Ramos (cell line): Measurements from ENCODE around the gene ARSG.
"Not testable (repeated sequence)": the region's sequence is repeated elsewhere in the genome, so short reads cannot be mapped to it uniquely, and the experiment has no call there.

Experiments
- in situ Hi-C: fragments of 300-500 bp; cut with MboI; formaldehyde crosslinking; loops from one replicate; pipeline ENCODE4 v1.14.3; 2022; ENCODE audit warnings: low sequenced_read_pairs; ENCODE audit not compliant: unreplicated experiment

The ARSG gene

DNA sequence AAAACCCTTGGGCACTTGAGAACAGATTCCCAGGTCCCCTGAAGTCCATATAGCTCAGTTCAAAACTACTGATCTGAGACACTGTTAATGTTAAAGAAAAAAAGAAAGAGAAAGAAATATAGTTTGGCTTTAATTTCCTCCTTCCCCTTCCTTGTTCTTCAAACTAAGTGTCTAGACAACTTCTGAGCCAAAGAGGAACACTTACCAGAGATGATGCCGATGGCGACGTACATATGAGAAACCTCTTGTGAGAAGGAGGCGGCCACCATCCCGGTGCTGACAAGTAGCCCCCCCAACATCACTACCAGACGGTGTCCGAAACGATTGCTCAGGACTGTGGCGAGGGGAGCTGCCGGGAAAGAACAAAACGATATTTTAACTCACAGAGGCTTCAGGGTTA lies 17.6 kb upstream of the ARSG start:
- in situ Hi-C loops = no loop called here

DNA sequence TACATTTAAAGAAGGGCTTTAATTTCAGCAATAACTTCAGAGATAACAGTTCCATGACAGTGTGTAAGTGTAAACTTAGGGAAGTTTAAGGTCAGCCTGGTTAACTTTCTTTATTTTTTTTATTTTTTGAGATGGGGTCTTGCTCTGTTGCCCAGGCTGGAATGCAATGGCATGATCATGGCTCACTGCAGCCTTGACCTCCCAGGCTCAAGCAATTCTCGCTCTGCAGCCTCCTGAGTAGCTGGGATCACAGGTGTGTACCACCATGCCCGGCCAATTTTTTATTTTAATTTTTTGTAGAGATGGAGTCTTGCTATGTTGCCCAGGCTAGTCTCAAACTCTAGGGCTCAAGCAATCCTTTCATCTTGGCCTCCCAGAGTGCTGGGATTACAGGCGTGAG lies 15.0 kb upstream of the ARSG start:
- in situ Hi-C loops = not testable (repeated sequence)

DNA sequence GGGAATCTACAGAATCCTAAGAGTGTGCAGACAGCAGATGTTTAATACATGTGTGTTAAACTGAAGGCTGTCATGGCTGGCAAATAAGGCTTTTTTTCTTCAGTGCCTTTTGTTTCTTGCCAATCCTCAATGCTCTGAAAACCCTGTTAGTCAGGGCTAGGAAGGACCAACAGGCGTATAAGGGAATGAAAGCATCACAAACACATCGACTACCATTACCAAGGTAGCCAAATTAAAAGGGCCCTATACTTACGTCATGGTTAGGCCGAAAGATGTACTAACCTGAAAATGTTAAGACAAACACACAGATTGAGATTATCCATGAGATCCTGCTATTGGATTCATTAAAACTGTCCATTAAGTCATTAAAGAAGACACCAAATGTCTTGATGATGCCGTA lies 13.5 kb upstream of the ARSG start:
- in situ Hi-C loops = no loop called here

DNA sequence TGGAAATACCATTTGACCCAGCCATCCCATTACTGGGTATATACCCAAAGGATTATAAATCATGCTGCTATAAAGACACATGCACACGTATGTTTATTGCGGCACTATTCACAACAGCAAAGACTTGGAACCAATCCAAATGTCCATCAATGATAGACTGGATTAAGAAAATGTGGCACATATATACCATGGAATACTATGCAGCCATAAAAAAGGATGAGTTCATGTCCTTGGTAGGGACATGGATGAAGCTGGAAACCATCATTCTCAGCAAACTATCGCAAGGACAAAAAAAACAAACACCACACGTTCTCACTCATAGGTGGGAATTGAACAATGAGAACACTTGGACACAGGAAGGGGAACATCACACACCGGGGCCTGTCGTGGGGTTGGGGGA lies 9.3 kb upstream of the ARSG start:
- in situ Hi-C loops = not testable (repeated sequence)

DNA sequence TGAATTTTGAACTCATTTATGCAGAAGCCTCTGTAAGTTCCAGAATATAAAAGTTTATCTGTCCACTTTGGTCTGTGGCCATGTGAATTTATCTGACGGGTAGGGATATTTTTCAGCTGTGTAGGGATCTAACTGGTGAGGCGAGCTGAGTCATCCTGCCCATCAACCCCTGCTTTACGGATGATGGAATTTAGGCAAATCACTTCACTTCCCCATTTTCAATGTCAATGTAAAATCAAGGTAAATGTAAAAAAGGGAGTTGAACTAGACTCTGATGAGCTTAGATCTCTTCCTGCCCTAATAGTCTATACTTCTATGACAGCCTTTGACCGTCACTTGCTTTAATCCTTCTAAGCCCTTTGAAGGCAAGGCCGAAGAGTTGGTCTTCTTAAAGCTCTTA lies 2.9 kb upstream of the ARSG start:
- in situ Hi-C loops = no loop called here

DNA sequence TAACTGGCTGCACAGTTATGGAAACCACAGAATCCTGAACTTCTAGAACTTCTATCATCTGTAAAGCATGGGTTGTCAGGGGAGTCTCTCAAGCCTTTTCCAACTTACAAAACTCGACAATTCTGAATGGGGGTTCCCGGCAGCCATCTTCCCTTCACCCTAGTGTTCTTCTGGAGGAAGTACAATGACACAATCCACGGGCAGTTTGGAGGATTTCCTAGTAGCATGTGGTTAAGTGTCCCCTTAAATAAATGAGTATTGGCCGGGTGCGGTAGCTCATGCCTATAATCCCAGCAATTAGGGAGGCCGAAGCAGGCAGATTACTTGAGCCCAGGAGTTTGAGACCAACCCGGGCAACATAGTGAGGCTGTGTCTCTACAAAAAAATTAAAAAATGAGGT lies 2.5 kb upstream of the ARSG start:
- in situ Hi-C loops = no loop called here

DNA sequence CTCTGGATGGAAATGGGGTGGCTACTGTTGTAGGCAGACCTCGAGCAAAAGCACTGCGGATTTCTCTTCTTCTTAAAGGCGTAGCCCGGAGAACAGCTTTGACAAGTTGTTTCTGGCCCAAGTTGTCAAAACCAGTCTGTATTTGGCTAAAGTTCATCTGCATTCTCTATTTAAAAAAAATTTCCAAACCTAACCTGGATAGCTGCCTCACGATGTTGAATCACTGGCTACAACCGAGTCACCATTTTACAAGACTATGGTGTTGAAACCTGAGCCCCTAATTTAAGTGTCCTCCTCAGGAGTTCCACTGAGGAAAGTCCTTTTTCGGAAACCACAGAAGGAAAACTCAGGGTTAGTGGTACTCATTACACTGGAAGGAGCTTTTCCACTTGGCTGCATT lies 1.8 kb upstream of the ARSG start:
- in situ Hi-C loops = no loop called here

DNA sequence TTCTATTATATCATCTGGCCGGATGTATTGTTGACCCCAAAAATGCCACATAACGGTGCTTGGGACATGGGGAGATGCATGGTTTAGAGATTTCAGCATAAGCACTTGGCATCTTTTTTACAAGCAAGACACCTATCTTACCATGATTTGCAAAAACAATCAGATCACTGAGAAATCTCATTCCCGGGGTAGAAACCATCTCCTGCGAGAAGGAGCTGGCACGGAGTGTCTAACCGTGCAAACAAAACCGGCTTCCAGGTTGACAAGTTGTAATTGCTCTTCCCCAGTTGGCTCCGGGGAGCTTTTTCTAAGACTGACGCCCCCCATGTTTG lies 1.4 kb upstream of the ARSG start:
- in situ Hi-C loops = no loop called here

DNA sequence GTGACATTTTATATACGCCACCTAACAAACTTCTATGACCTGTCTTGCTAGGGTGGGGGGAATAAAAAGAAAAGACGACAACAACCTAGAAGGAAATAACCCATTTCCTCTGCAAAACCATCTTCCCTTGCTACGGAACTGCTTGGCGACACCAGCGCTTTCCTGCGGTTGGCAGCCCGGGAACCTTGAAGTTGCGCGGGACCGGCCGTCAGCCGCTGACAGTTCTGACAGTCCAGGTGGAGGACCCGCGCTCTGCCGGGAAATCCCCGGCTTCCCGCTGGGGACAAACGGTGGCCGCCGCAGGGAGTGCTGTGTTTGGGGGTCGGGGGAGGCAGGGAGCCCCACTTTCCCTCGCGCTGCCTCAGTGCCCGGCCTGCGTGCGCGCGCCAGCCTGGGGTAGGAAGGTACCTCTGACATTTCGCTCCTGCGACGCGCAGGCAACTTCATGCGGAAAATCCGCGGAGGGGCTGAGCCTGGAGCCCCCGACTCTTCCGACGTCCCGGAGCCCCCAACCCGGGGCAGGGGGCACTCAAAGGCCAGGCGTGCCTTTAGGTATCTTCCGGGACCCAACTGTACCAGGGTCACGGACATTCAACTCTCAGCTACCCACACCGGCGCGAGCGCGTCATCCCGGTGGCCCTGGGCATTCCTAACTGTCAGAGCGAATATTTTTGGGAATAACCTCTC lies 884 bp upstream of the ARSG start:
- in situ Hi-C loops = no loop called here

DNA sequence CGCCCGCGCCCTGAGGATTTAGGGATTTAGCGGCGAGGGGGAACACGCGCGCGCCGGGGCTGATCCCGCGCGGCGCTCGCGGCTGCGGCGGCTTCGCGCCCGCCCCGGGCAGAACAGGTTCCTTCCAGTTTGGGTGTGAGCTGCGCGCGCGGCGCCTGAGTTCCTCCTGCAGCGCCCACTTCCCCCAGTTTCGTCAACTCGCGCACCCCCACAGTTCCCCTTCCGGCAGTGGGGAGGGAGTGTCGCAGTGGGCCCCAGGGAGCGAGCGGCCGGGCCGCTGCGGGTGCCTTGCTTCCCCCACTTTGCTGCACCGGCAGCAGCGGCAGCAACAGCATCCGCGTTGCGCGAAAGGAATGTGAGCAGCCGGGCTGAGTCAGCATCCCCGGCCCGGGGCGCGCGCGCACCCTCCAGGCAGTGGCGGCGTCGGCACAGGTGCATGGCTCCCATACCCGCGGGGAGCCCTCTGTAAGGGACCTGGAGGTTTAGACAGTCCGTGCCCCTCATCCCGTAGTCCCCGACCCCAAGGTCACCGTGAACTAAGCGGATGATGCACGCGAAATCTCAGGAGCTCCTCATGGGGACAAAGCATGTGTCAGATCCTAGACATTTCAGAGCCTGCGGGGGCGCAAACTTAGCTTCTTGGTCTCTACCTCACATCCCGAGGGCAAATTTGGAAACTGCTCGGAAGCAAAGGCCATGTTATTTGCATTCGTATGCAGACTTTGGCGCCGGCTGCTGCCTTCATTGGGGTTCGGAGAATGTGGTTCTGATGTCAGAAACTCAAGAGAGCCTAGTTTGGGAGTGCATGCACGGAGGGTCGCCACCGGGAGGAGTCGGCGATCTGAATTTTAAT lies 767 bp downstream of the ARSG start:
- in situ Hi-C loops = no loop called here

DNA sequence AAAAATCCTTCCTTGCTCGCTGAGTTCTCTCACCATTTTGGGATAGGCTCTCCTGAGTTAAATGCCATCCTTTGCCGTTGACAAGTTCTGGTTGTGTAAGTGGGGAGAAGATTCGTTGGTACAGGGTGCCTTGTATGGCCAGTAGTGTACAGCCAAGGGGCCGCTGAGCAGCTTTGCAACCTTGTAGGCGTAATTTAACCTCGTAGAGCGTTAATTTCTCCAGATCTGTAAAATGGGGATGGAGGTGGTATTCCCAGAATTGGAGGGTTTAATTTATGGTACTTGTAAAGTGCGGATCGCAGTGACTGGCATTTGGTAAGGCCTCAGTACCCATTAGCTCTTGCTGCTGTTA lies 1.4 kb downstream of the ARSG start:
- in situ Hi-C loops = no loop called here

DNA sequence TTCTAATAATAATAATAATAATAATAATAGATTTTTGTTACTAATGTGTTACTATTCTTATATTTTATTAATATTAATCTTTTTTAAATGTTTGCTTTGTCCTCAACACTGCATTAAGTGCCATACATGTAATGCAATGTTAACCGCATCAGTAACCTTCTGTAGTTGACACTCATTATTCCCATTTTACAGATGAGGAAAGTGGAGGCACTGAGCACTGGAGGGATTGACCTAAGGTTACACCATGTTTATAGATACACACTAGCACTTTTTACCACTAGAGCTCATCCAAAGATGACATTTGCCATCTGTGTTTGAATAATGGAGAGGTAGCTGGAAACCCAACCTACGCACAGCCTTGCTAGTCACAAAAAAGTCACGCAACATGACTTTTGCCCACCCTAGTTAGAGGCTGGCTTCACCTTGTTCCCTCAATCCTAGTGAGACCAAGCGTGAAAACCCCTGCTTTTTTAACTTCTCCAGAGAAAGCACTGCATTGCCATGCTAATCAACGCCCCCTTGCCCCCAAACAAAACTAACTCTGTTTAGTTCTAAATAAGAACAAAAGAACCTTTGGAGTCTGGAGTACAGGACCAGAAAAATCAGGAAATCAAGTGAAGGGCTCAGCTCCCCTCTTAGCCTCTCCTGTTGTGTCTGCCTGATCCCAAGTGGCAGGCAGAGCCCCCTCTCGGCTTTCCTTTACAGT lies 2.3 kb downstream of the ARSG start:
- in situ Hi-C loops = no loop called here

DNA sequence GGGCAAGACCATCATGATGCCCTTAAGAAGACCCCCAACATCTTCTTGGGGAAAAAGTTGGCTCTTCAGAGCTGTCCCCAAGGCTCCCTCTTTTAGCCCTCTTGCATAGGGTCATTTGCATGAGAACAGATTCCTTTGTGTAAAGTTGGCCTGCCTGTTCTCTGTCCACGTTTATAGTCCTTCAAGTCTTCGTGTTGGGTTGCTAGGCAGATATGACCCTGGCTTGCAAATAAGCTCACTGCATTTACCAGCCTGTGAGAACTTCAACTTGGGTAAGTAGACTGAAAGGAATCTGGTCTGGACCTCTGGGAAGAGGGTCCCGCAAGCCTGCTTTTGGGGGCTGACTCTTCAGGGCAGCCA lies 2.9 kb downstream of the ARSG start:
- in situ Hi-C loops = no loop called here

DNA sequence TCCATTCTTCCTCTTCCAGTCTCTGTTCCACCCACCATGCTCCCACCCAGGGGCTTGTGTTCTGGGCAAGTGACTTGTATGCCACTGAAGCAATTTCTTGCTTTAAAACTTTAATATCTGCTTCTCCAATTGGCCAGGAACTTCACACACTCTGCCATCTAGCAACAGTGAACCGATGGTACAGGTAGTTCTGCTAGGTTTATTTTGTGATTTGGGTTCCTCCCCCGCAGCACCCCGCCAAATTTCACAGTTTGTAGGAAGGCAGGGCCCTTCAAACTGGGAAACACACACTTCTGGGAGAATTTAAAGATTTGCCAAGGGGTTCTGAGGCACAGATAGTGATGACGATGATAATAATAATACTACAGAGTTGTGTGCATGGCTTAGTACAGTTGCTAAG lies 3.3 kb downstream of the ARSG start:
- in situ Hi-C loops = no loop called here

DNA sequence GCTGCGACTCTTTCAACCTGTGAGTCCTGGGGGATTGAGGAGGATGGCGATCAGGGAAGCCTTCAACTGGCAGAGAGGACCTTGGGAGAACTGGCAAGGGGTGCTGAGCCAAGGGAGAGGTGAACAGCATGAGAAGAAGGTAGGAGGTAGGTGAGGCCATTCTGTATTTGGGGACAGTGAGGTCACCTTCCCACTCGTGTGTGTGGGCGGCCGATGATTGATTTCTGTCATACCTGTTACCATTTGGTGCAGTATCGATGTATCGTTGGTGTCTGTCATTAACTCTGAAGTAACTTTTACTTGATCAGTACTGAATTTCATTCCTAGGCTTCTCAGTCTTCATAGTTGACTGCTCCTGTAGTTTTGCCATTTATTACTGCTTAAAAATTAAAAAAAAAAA lies 3.8 kb downstream of the ARSG start:
- in situ Hi-C loops = no loop called here

DNA sequence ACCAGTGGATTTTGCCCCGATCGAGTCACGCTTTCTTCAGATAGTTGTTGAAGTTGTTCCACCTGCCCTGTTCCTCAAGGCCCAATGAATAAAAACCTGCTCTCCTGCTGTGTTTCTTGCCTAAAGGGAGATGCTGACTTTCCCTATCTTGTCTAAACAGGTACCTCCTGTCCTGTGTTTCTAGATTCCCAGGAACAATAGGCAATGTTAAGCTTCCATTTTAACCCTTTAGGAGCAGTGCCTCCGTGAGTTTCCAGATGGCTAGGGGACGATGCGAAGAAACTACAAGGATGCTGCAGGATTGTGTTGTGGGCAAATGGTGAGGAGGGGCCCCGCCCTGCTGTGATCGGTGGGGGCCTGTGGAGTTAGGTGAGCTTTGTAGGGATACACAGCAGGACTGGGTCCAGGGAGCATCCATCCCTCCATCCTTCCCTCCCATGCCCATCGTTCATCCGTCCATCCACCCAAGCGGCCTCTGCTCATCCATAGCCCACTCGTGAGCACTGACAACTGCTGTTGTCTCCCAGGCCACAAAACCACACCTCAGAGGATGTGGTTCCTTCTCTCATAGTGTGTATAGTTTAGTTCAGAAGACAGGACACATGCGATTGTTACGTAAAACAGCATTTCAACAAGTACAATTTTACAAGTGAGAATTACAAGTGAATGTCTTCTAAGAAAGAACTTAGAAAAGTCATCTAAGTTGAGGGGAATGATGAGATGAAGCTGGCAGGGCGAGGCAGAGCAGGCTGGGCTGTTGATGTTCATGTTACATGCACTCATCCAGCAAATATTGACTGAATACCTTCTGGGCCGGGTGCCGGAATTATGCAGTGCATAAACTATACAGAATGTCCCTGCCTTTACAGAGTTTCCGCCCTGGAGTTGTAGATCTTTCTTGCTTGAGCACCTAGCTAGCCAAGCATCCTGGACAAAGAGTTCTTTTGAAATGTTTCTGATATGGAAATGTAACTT lies 5.2 kb downstream of the ARSG start:
- in situ Hi-C loops = no loop called here

DNA sequence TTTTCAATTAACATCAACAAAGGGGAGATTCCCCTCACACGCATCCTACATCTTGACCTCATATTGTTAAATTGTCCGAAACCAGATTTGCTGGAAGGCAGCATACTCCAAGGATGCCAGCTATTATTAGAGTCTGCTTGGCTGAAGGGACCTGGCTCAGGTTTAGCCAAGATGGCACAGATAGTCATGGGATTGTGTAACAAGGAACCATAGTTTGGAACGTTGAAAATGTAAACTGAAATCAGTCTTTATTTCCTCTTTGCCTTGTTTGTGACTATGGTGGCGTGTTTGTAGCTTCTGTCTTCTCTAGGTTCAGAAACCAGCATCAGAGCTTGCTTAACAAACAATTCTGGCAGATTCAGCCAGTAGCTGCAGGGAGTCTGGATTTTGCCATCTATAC lies 5.9 kb downstream of the ARSG start:
- in situ Hi-C loops = no loop called here

DNA sequence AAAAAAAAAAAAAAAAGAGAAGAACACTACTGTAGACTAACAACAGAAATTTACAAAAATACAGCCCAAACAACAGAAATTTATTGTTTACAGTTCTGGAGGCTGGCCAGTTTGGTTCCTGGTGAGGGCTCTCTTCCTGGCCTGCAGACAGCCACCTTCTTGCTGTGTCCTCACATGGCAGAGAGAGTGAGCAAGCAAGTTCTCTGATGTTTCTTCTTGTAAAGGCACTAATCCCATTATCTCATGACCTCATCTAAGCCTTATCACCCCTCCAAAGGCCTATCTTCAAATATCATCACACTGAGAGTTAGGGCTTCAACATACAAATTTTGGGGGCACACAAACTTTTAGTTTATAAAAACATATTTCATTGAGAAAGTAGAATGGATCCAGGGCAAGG lies 7.3 kb downstream of the ARSG start:
- in situ Hi-C loops = no loop called here

DNA sequence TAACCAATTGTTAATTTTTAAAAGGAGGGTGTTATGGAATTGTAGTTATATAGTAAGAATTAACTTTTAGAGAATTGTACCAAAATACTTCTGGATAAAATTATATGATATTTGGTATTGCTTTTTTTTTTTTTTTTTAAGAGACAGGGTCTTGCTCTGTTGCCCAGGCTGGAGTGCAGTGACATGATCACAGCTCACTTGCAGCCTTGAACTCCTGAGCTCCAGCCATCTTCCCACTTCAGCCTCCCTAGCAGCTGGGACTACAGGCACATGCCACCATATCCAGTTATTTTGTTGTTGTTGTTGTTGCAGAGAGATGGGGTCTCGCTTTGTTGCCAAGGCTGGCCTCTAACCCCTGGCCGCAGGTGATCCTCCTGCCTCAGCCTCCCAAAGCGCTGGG lies 8.5 kb downstream of the ARSG start:
- in situ Hi-C loops = no loop called here

DNA sequence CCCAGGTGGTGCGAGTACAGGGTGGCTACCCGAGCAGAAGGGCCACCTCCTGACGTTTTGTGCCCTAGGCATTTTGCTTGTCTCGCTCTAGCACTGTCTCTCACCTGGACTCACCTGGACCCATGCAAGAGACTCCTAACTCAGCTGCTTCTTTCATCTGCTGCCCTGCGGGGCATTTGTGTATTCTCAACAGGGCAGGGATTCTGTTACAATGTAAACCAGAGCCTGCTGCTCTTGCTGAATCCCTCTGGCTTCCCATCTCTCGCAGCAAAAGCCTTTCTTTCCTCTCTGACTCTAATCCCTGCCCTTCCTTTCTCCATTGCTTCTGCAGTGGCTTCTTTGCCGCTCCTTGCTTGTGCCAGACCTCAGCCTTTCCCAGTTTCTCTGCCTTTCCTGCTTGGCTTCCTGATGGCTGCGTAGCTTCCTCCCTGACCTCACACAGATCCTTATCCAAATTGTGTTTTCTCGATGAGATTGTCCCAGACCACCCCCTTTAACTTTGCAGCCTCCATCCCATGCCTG lies 10.2 kb downstream of the ARSG start:
- in situ Hi-C loops = no loop called here
